Germinal center (tissue), 1 donor: Measurements from ENCODE around the gene OST4.
"Not testable (repeated sequence)": the region's sequence is repeated elsewhere in the genome, so short reads cannot be mapped to it uniquely, and the experiment has no call there.

Experiments
- DNase-seq: peaks from one replicate; pipeline ENCODE4 v3.0.0; 2012; ENCODE audit warnings: mixed read lengths, low spot score

OST4 gene

DNA sequence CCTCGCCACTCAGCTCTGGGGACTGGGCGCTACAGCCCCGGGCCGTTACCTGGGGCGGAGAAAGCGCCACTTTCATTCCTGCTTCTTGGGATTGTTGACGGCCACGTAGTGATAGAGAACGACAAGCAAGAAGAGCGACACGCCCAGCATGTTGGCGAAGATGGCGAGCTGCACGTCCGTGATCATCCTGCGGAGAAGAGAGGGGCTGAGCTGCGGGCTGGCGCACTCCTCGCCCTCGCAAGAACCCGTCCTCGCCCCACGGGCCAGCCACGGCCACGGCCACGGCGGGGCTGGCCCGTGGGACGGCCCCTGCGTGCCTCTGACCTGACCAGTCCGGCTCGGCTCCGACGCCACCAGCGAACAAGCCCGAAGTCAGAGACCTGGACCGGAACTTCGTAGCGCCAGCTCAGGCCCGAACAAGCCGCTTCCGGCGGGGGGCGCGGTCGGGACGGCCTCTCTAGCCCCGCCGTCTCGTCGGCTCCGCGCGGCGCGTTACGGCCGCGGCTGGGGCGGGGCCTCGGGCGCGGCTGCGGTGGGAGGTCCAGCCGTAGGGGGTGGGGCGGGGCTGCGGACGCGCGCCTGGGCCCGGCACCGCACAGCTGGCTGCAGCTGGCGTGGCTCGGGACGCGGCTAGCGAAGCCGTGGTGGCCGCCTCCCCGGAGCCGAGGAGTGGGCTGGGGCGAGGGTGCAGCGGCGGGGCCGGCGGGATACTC lies at the start of gene OST4:
Gene OST4 (minus strand): TSS at position 378 of the 713 bp plus-strand sequence.
- peak; percentile 94 for DNase-seq

GRCh38 chr2:27119330-27119670 lies 47.8 kb upstream of the OST4 start:
- DNase-seq, result not testable (repeated sequence)

- peak; percentile 19 for DNase-seq
These were observed 47.3 kb upstream of the OST4 start, which contains the start of gene CGREF1 for GRCh38 chr2:27118525-27119329. TSS of gene CGREF1 (minus strand) at chr2:27119128. CDS start at chr2:27104366, 14,762 bp downstream.

GRCh38 chr2:27117995-27118524 lies 46.6 kb upstream of the OST4 start:
- DNase-seq, result no peak

DNA sequence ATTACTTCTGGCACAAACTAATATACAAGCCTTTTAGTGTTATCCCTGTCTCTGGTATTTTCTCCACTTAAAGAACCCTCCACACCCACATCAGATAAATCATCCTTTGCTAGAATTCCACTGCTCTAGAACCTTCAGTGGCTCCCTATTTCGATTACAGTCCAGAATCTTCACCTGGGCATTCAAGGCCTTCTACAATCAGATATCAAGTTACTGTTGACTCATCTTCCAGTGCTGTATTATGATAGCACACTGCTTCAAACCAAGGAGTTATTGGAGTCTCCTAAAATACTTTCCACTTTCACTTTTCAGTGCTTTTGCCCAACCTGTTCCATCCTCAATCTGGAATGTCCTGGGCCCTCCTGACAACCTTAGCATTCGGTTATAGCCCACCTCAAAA lies 44.1 kb upstream of the OST4 start:
- no peak for DNase-seq

- DNase-seq, result not testable (repeated sequence)
These were observed 40.1 kb upstream of the OST4 start for GRCh38 chr2:27111392-27112078.

- not testable (repeated sequence) for DNase-seq
These were observed 39.3 kb upstream of the OST4 start for GRCh38 chr2:27110603-27111352.

DNA sequence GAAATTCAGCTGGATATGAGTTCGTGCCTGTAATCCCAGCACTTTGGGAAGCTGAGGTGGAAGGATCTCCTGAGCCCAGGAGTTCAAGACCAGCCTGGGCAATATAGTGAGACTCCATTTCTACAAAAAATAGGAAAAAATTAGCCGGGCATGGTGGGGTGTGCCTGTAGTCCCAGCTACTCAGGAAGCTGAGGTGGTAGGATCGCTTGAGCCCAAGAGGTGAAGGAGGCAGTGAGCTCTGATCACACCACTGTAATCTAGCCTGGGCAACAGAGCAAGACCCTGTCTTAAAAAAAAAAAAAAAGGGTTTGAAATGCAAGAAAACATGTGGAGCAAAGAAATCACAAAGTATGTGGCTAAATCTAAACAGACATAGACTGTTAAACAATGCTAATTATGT lies 37.6 kb upstream of the OST4 start:
- DNase-seq, result no peak

- no peak for DNase-seq
These were observed 36.8 kb upstream of the OST4 start for GRCh38 chr2:27108221-27108620.

DNA sequence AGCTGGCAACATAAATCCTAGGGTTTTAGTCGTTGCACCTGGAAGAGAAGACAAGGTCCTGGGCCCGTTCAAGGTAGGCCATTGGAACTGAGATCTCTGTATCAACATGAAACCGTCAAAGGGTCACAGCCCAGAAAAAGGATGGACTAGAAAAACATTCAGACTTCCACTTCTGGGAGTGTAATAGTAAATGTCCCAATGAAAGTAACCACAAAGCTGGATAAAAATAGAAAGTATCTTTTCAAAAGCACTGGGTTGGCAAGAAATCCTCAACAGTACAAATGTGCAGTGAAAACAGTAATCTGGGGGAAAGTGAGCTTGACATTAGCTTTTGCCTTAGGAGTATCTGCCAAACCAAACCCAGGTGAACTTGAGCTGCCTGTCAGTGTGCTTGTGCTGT lies 34.5 kb upstream of the OST4 start:
- no peak for DNase-seq

- no peak for DNase-seq
These were observed 30.9 kb upstream of the OST4 start for GRCh38 chr2:27102329-27102728.

GRCh38 chr2:27100036-27100435 lies 28.6 kb upstream of the OST4 start:
- no peak for DNase-seq

GRCh38 chr2:27099334-27099955 lies 28.0 kb upstream of the OST4 start:
- DNase-seq, result no peak

DNA sequence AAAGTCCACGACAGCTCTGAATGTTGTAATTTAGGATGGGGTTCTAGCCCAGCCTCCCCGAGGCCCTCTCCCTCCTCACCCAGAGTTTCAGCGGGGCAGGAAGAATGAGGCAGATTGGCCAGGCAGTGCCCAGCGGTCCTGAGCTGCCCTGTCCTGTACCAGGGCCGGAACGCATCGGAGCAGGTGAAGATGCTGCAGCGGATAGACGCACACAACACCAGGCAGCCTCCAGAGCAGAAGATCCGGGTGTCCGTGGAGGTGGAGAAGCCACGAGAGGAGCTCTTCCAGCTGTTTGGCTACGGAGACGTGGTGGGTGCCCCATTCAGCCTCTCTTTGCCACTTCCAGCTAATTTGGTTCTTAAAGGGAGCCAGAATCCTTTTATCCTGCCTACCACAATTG lies 25.9 kb upstream of the OST4 start:
- DNase-seq, result no peak

DNA sequence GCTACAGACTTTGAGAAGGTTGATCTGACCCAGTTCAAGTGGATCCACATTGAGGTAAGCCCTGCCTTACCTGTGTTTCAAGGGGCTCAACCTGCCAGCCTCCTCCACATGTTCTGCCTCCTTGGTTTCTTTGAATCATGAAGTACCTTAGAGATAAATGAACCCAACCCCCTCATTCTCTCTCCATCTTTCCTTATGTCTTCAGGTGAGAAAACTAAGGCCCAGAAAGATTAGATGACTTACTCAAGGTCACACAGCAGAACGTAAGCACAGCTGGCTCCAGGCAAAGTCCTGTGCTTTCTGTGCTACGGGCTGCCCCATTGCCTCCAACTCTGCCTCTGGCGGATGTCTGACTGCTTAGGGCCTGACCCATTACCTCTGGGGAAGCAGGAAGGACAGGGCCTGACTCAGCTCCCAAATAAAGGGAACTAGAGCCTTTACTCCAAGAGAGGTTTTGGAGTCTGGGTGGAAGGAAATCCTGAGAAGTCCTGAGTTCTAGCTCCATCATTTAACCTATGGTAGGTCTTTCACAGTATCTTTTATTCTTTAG lies 25.4 kb upstream of the OST4 start:
- DNase-seq, result no peak

DNA sequence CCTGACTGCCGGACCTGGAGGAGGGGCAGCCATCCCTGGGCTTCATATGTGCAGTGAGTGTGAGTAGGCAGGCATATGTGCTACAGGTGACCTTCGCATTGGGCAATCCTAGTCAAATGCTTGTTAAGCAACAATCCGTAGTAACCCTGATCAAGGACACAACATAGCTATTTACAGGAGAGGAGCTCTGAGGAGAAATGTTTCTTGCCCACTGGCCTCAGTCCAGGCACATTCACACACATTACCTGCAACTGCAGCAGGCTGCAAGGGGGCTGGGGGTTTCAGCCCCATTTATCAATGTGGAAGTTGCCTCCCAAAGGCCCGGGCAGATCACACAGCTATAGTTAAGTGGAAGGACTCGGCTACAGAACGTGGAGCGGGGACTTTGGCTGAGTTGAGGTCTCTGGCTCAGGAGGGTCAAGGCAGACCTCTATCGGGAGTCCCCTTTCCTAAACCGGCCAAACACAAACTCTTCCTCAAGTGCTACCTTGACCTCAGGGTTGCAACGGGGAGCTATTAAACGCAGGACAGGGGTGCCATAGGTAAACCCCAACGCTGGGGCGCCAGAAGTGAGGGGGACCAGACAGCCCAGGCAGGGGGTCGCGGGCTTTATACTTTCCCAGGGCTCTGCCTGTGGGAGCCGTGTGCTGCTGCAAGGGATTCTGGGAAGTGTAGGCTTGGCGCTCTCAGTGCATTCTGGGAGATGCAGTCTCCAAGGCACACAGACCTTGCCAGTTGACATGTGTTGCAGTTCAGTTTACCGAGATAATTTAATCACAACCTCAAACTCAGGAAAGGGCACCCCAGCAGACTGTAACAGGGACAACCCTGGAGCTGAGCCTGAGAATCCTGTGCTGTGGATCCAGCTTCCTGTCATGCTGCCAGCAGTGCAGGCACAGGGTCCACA lies 24.5 kb upstream of the OST4 start:
- peak; percentile 79 for DNase-seq

- no peak for DNase-seq
These were observed 23.9 kb upstream of the OST4 start for GRCh38 chr2:27095427-27095744.

- DNase-seq, result no peak
These were observed 23.0 kb upstream of the OST4 start for GRCh38 chr2:27094353-27094984.

GRCh38 chr2:27093430-27094352 lies 22.2 kb upstream of the OST4 start:
- DNase-seq, result no peak
